ENCODE data around the gene FAM168B.

FAM168B gene

DNA sequence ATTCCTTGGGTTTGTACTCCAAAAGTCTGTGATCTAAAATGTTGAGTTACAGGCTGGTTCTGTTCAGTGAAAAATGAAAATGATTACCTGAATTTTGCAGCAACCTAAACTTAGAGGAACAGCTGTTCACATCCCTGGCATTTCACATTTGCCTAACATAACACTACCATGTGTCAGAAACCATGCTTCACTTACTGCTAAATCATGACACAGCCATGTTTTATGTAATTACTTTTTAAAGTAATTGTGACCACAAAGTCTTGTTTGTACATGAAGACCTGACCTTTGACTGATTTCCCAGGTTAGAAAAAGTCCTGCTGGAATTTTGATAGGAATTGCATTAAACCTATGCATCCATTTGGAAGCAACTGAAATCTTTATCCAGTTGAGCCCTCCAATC is 79.1 kb downstream of the FAM168B start:
- DNase-seq, result no peak

DNA sequence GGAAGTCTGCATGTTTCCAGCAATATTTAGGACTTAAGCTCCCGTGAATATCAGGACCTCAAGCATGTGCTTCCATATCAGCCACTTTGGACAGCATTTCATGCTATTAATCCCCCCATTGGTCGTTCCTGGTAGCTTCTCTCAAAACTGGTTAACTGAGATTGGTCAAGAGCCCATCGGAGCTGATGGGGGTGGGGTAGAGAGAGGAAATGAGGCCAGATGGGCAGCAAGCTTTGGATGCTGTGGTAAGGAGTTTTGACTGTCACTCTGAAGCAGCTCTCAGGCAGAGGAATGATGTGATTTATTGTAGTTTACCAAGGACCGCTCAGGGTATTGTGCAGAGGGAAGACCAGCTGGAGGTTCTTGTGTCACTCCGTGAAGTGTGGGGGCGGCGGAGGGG is 81.8 kb downstream of the FAM168B start:
- no peak for DNase-seq

DNA sequence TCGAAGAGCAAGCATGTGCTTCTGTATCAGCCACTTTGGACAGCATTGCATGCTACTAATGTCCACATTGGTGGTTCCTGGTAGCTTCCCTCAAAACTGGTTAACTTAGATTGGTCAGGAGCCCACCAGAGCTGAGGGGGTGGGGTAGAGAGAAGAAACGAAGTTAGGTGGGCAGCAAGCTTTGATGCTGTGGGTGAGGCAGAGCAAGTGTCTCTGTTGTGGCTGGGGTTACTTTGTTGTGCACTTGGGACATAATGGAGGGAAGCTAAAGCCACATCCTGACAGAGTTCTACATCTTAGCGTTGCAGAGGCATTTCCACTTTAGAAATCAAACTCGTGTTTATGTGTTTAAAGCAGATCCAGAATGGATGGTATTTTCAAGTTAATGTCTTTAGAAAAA is 82.7 kb downstream of the FAM168B start:
- DNase-seq, result no peak

DNA sequence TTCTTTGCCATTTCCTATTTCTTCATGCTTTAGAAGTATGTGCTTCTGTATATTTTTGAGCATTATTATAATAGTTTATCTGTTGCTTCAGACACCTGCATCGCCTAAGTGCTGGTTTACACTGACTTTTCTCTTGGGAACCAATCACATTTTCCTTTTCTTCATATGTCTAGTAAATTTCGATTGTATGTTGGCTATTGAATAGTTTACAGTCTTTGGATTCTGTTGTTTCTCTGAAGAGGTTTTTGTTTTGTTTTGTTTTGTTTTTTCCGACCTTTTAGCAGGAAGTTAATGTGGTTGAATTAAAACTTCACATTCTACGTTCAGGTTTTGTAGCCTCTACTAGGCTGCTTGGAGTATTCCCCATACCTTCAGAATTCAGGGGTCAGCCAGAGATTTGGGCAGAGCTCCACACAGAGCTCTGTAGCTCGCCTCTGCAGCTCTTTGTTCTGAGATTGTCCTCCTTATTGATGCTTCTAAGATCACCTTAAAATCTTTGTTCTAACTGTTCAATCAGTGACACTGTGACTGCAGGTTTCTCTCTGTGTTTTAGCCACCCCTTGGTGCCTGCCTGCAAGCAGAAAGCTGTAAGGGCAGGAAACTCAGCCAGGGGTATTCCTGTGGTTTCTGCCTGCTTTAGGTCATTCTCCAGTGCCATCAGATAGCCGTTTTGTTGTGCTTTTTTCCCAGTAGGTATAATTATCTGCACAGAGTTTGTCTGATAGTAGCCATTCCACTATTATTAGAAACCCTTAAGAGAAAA is 83.4 kb downstream of the FAM168B start:
- DNase-seq, result no peak

DNA sequence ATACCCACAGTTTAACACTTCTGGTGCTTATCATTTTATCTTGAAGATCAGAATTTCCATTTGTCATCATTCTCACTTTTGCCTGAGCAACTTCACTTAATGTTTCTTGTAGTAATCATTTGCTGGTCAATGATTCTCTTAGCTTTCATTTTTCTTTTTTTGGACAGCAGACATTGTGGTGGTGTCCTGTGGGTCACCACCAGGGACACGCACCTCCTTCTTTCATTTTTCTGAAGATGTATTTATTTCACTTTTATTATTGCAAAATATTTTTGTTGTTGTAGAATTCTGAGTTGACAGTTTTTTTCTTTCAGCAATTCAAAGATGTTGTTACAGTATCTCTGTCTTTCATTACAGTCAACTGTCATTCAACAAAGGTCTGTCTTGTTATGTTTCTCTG is 84.3 kb downstream of the FAM168B start:
- no peak for DNase-seq

DNA sequence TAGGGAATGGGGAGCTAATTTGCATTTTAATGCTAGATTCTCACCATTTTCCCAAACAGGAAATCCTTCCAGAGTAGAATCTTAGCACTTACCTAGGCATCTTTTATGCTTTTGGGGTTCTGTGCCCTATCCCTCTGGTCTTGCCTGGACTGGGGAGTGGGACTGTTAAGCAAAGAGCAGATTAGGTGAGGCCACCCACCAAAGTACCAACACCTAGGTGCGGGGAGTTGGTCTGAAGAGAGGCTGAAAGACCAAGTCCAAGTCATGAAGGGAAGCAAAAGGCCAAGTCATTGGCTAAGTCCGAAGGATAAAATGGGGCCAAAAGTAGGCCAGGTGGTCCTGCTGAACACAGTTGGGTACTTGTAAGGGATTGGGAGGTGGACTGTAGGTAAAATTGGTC is 86.7 kb downstream of the FAM168B start:
- DNase-seq, result no peak

DNA sequence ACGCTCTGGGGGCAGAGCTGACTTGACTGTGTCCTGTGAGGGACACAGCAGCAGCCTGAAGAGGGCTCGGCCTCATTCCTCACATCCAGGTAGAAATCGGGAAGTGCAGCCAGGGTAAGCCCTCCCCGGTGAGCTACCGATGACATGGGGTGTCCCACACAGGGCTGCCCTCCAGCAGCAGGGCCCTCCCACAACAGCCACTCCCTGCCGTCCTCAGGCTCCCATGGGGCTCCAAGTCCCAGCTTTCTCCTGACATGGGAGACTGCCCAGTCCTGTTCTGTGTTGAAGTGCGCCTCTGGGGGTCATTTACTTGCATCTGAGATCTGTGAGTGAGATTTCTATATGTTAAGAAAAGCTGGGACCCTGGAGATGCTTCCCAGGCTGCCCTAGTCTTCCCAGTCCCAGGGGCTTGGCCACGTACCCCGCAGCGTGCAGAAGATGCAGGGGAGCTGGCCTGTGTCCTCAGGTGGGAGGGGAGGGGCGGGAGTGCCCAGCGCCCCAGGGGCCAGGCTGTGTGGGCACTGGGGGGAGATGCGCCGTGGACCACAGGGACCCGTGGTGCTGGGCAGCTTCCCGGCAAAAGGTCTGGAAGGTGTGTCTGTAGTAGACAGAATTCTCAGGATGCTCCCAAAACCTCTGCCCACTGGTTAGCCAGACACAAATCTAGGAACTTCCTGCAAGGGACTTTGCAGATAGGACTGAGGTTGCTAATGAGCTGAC is 87.9 kb downstream of the FAM168B start:
- no peak for DNase-seq

DNA sequence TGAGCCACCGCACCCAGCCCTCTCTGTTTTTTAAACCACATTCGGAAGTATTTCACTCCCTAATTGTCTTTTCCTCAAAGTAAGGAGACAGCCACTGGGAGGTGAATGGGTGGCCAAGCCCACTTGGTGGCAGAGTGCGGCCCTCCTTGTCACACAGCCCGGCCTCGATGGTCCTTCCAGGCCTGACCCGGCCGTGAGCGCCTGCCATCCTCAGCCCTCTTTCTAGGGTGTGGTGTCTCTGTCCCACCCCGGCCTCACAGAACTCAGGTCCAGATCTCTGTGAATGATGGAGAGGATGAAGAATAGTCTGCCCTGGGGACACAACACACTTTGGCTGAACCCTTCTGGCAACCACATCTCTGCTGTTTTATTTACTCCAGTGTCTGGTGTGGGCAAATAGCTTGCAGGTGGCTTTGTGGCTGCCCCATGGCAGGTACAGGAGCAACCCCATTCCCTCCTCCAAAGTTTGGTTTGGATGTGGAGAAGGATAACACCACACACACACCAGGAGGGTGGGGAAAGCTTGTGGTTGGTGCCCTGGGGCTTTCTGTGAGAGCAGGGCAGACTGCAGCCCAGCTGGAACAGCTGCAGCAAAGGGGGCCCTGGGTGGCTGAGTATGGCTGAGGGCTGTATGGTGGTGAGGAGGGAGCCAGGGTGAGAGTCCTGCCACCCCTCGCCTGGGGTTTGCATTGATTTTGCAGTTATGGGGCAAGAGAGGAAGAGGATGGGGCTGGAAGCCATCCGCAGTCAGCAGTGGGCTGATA is 88.6 kb downstream of the FAM168B start:
- no peak for DNase-seq

DNA sequence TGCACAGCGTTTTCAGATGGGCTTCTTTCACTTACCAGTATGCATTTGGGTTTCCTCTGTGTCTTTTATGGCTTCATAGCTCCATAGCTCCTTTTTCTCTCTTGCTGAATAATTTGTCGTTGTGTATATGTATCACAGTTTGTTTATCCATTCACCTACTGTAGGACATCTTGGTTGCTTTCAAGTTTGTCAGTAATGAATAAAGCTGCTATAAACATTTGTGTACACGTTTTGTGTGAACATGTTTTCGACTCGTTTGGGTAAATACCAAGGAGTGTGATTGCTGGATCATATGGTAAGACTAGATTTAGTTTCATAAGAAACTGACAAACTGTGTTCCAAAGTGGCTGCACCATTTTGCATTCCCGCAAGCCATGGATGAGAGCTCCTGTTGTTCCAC is 94.7 kb downstream of the FAM168B start:
- DNase-seq, result no peak
